ENCODE data around the gene ANKRD31. TPM values are rescaled to one million over a fixed set of nuclear protein-coding genes. Genes with fewer than 3 reads are reported as not detected.
A peak's percentile ranks its signal among the peaks of the same experiment; 100 is the strongest.

Gene ANKRD31
- total RNA-seq, 1 experiment from 2014 or later: 0.17 TPM

- no peak for DNase-seq (ENCODE audit: extremely low read depth, low read depth)
Measured at GRCh38 chr5:75062925-75063531, 173.7 kb downstream of the ANKRD31 start.

- no peak for DNase-seq (ENCODE audit: extremely low read depth, low read depth)
Measured at GRCh38 chr5:75059912-75060545, 176.6 kb downstream of the ANKRD31 start.

GRCh38 chr5:75058986-75059535 is 177.6 kb downstream of the ANKRD31 start:
- no peak for DNase-seq (ENCODE audit: extremely low read depth, low read depth)

- no peak for DNase-seq (ENCODE audit: extremely low read depth, low read depth)
Measured at GRCh38 chr5:75057561-75057960, 179.1 kb downstream of the ANKRD31 start.

- no peak for DNase-seq (ENCODE audit: extremely low read depth, low read depth)
Measured at GRCh38 chr5:75055727-75056144, 180.9 kb downstream of the ANKRD31 start.

GRCh38 chr5:75054134-75054930 is 182.3 kb downstream of the ANKRD31 start:
- DNase-seq (ENCODE audit: extremely low read depth, low read depth): no peak

GRCh38 chr5:75053304-75054133 is 183.2 kb downstream of the ANKRD31 start:
- DNase-seq (ENCODE audit: extremely low read depth, low read depth): peak; percentile 28

GRCh38 chr5:75053054-75053303 is 183.7 kb downstream of the ANKRD31 start:
- DNase-seq (ENCODE audit: extremely low read depth, low read depth): no peak

GRCh38 chr5:75052192-75053053 is 184.3 kb downstream of the ANKRD31 start, which contains the start of gene GCNT4:
Gene GCNT4, minus strand, starts transcription at chr5:75052558. Its CDS starts 22,521 bp downstream, at chr5:75030037.
- peak; percentile 19 for DNase-seq (ENCODE audit: extremely low read depth, low read depth)

- DNase-seq (ENCODE audit: extremely low read depth, low read depth): no peak
Measured at GRCh38 chr5:75051217-75051751, 185.4 kb downstream of the ANKRD31 start.

GRCh38 chr5:75050415-75050814 is 186.3 kb downstream of the ANKRD31 start:
- no peak for DNase-seq (ENCODE audit: extremely low read depth, low read depth)

- peak; percentile 67 for DNase-seq (ENCODE audit: extremely low read depth, low read depth)
Measured at GRCh38 chr5:75049456-75050351, 187.0 kb downstream of the ANKRD31 start.

- DNase-seq (ENCODE audit: extremely low read depth, low read depth): no peak
Measured at GRCh38 chr5:75048457-75048953, 188.2 kb downstream of the ANKRD31 start.

GRCh38 chr5:75047356-75047755 is 189.3 kb downstream of the ANKRD31 start:
- DNase-seq (ENCODE audit: extremely low read depth, low read depth): no peak

- no peak for DNase-seq (ENCODE audit: extremely low read depth, low read depth)
Measured at GRCh38 chr5:75046366-75047142, 190.1 kb downstream of the ANKRD31 start.

- DNase-seq (ENCODE audit: extremely low read depth, low read depth): no peak
Measured at GRCh38 chr5:75045071-75045470, 191.6 kb downstream of the ANKRD31 start.

GRCh38 chr5:75044406-75044805 is 192.3 kb downstream of the ANKRD31 start:
- no peak for DNase-seq (ENCODE audit: extremely low read depth, low read depth)
